ENCODE data around the gene TRIM24. TPM values are rescaled to one million over a fixed set of nuclear protein-coding genes. Genes with fewer than 3 reads are reported as not detected.

Gene TRIM24
- total and polyA plus RNA-seq, 2 of the 13 experiments (the other 11 are each of a cell fraction or from before 2014, with no cell fraction given): 100 to 106 TPM

- TF ChIP-seq SKIL (CRISPR knock-in tag; IDR thresholded peaks at IDR 0.05; ENCODE audit: borderline replicate concordance) (no peak), ATF2 (CRISPR knock-in tag; IDR thresholded peaks at IDR 0.05) (peak; percentile 94), ZNF563 (CRISPR knock-in tag; IDR thresholded peaks at IDR 0.05) (no peak), ZMYM3 (CRISPR knock-in tag; IDR thresholded peaks at IDR 0.05) (no peak), TEAD3 (CRISPR knock-in tag; optimal IDR thresholded peaks at IDR 0.05; ENCODE audit: borderline replicate concordance) (peak; percentile 88), PRDM4 (CRISPR knock-in tag; IDR thresholded peaks at IDR 0.05; ENCODE audit: borderline replicate concordance) (no peak), TAF1 (CRISPR knock-in tag; IDR thresholded peaks at IDR 0.05) (no peak), MLXIP (CRISPR knock-in tag; IDR thresholded peaks at IDR 0.05; ENCODE audit: borderline replicate concordance) (no peak), E2F2 (CRISPR knock-in tag; IDR thresholded peaks at IDR 0.05; ENCODE audit: borderline replicate concordance) (no peak), HCFC1 (IDR thresholded peaks at IDR 0.05; ENCODE audit: low read depth, low read length) (no peak), GRHL1 (CRISPR knock-in tag; conservative IDR thresholded peaks at IDR 0.05) (no peak), ZNF672 (CRISPR knock-in tag; IDR thresholded peaks at IDR 0.05) (no peak), GATAD2A (CRISPR knock-in tag; IDR thresholded peaks at IDR 0.05) (peak; percentile 99), TRIM22 (IDR thresholded peaks at IDR 0.05) (no peak), ELF1 (CRISPR knock-in tag; IDR thresholded peaks at IDR 0.05) (0 out of 2 replicates have a peak, but pooled peaks have one; percentile 47), CEBPG (CRISPR knock-in tag; IDR thresholded peaks at IDR 0.05) (peak; percentile 97)
Observed at GRCh38 chr7:138565451-138566114, 105.5 kb downstream of the TRIM24 start (continued).
